Gastroesophageal sphincter (tissue), 4 donors: ENCODE results near the gene COL4A3. TPM values are rescaled to one million over a fixed set of nuclear protein-coding genes. Genes with fewer than 3 reads are reported as not detected.

ENCODE experiments used
- ATAC-seq: fragments of 150-250 bp; one replicate; pipeline ENCODE4 v1.9.1; 2016; ENCODE audit warnings: mild to moderate bottlenecking, moderate library complexity
- H3K27ac ChIP-seq, 4 donors: fragments of 200-600 bp; sonication (generic) in 3 of 4; 1 replicate in 3 of 4; 2 replicates in 1 of 4; pipeline ENCODE4 v1.5.1; 2016 to 2019
- H3K27me3 ChIP-seq: fragments of 200-600 bp; sonication (generic); one replicate; pipeline ENCODE4 v1.5.1; 2019
- H3K36me3 ChIP-seq, 2 donors: fragments of 200-600 bp; sonication (generic); one replicate each; pipeline ENCODE4 v1.5.1; 2019; ENCODE audit warnings: control low read depth in 1 of 2
- H3K4me1 ChIP-seq, 3 donors: fragments of 200-600 bp; sonication (generic); 1 replicate in 2 of 3; 2 replicates in 1 of 3; pipeline ENCODE4 v1.5.1; 2016 to 2019; ENCODE audit warnings: control low read depth in 2 of 3
- H3K4me3 ChIP-seq, 2 donors: fragments of 200-600 bp; sonication (generic); one replicate each; pipeline ENCODE4 v1.5.1; 2019; ENCODE audit warnings: mild to moderate bottlenecking in 1 of 2, moderate library complexity in 1 of 2
- H3K9me3 ChIP-seq, 3 donors: fragments of 200-600 bp; sonication (generic); one replicate each; pipeline ENCODE4 v1.5.1; 2017 to 2019; ENCODE audit warnings: control low read depth in 2 of 3
- CTCF ChIP-seq, 4 experiments: fragments of 200-600 bp in 2 of 4; fragments of 450-650 bp in 2 of 4; sonication (generic) in 1 of 4; IDR thresholded peaks; one replicate each; pipeline ENCODE4 v1.5.1; 2017 to 2019; ENCODE audit warnings: antibody characterized with exemption in 4 of 4, mild to moderate bottlenecking in 2 of 4, moderate library complexity in 2 of 4
- EP300 ChIP-seq: sonication (generic); formaldehyde crosslinking; IDR thresholded peaks from one replicate; pipeline ENCODE4 v1.6.1; 2017; ENCODE audit warnings: antibody characterized with exemption, mild to moderate bottlenecking
- POLR2A ChIP-seq, 2 donors: fragments of 450-650 bp; IDR thresholded peaks; one replicate each; pipeline ENCODE4 v1.6.1; 2017; ENCODE audit warnings: antibody characterized with exemption in 2 of 2, mild to moderate bottlenecking in 2 of 2, moderate library complexity in 1 of 2
- POLR2AphosphoS5 ChIP-seq: sonication (generic); formaldehyde crosslinking; IDR thresholded peaks from one replicate; pipeline ENCODE4 v1.6.1; 2017; ENCODE audit warnings: antibody characterized with exemption
- WGBS, 2 donors: methylation state at CpG; one replicate each; pipeline ENCODE4 v1.1.5; 2018; ENCODE audit warnings: low coverage in 1 of 2; 5-methylcytosine and 5-hydroxymethylcytosine counted together
- total RNA-seq, 4 donors: library from RNA; depleted of rRNA; stranded (reverse); fragments of >200 nt; gene quantifications; one replicate each; pipeline ENCODE4 v1.1.0, GENCODE V29; 2016

Gene COL4A3
- total RNA-seq, 4 donors from 2014 or later: 2.7 to 8.9 (median 6.1) TPM

- no peak overlapping the region for H3K27ac ChIP-seq
- H3K36me3 ChIP-seq: no peaks in the 10 kb centered on the region
- ATAC-seq: no peak
- WGBS, 2 donors: 22 to 39% methylated on average over 6 of the region's 6 CpGs
- H3K4me1 ChIP-seq: no peaks in the 10 kb centered on the region
- no peaks in the 10 kb centered on the region for H3K27me3 ChIP-seq
- TF ChIP-seq POLR2AphosphoS5: no peak
- TF ChIP-seq EP300: no peak
- TF ChIP-seq CTCF (IDR thresholded peaks at IDR 0.05): no peak
- TF ChIP-seq POLR2A (IDR thresholded peaks at IDR 0.05): no peak
- no peak overlapping the region for H3K4me3 ChIP-seq
- H3K9me3 ChIP-seq: no peaks in the 10 kb centered on the region
Observed at GRCh38 chr2:227188292-227188691, 23.9 kb downstream of the COL4A3 start.

GRCh38 chr2:227191367-227191766 is 26.9 kb downstream of the COL4A3 start:
- Histone ChIP-seq H3K27me3 (no peaks in the 10 kb centered on the region), H3K4me1 (no peaks in the 10 kb centered on the region), H3K27ac (no peak overlapping the region), H3K36me3 (no peaks in the 10 kb centered on the region), H3K9me3 (no peaks in the 10 kb centered on the region), H3K4me3 (no peak overlapping the region)
- 51 to 58% methylated on average over 3 of the region's 3 CpGs for WGBS, 2 donors
- no peak for TF ChIP-seq POLR2AphosphoS5
- no peak for TF ChIP-seq CTCF (IDR thresholded peaks at IDR 0.05)
- no peak for TF ChIP-seq POLR2A (IDR thresholded peaks at IDR 0.05)
- TF ChIP-seq EP300: no peak
- no peak for ATAC-seq

GRCh38 chr2:227192491-227192890 is 28.1 kb downstream of the COL4A3 start:
- TF ChIP-seq CTCF (IDR thresholded peaks at IDR 0.05) (no peak), POLR2A (IDR thresholded peaks at IDR 0.05) (no peak), EP300 (no peak), POLR2AphosphoS5 (no peak)
- 83 to 93% methylated on average over 2 to 3 of the region's 3 CpGs for WGBS, 2 donors
- Histone ChIP-seq H3K27ac (no peak overlapping the region), H3K27me3 (no peaks in the 10 kb centered on the region), H3K4me1 (no peaks in the 10 kb centered on the region), H3K9me3 (no peaks in the 10 kb centered on the region), H3K4me3 (no peak overlapping the region), H3K36me3 (no peaks in the 10 kb centered on the region)
- ATAC-seq: no peak

- TF ChIP-seq POLR2AphosphoS5 (no peak), EP300 (no peak), CTCF (IDR thresholded peaks at IDR 0.05) (no peak), POLR2A (IDR thresholded peaks at IDR 0.05) (no peak)
- 34 to 49% methylated on average over 2 of the region's 2 CpGs for WGBS, 2 donors
Observed at GRCh38 chr2:227194219-227194618, 29.8 kb downstream of the COL4A3 start.

GRCh38 chr2:227198866-227199265 is 34.4 kb downstream of the COL4A3 start:
- no peak for ATAC-seq
- no peak overlapping the region for H3K27ac ChIP-seq
- no peak for TF ChIP-seq POLR2AphosphoS5
- TF ChIP-seq CTCF (IDR thresholded peaks at IDR 0.05): no peak
- no peak overlapping the region for H3K4me3 ChIP-seq
- no peaks in the 10 kb centered on the region for H3K27me3 ChIP-seq
- H3K36me3 ChIP-seq: no peaks in the 10 kb centered on the region
- H3K9me3 ChIP-seq: no peaks in the 10 kb centered on the region
- H3K4me1 ChIP-seq: no peaks in the 10 kb centered on the region
- 63 to 65% methylated on average over 3 of the region's 3 CpGs for WGBS, 2 donors

More at GRCh38 chr2:227194219-227194618, 29.8 kb downstream of the COL4A3 start:
- Histone ChIP-seq H3K36me3 (no peaks in the 10 kb centered on the region), H3K4me1 (no peaks in the 10 kb centered on the region), H3K9me3 (no peaks in the 10 kb centered on the region), H3K27me3 (no peaks in the 10 kb centered on the region), H3K27ac (no peak overlapping the region), H3K4me3 (no peak overlapping the region)
- ATAC-seq: no peak
